Measurements from ENCODE around the gene TYRP1. TPM values are rescaled to one million over a fixed set of nuclear protein-coding genes. Genes with fewer than 3 reads are reported as not detected.

TYRP1 gene
- total and polyA plus RNA-seq, 4 experiments from 2014 or later: not detected

DNA sequence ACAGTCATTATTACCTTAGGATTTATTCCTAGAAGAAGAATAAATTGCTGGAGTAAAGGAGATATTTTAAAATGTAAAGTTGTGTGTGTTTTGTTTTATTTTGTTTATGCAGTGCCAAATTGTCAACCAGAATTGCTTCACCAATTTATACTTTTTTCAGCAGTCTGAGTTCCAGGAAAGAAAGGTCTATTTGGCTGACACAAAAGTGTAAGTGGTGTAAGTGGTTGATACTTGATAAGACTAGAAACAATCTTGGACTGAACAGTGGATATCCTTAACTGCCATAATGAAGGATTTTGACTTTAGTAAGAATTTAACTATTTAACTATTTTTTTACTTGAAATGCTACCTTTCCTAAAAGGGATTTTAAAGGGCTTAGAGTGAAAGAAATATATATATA is 37.7 kb downstream of the TYRP1 start:
- intact Hi-C loops (cut with micrococcal nuclease): no loop called here
- H3K4me3 ChIP-seq (ENCODE audit: low read length in 2 of 2): no peak overlapping the region
- Mint-ChIP-seq H3K36me3 (no peaks in the 10 kb centered on the region), H3K4me3 (no peak overlapping the region), H3K27me3 (no peaks in the 10 kb centered on the region), H3K4me1 (no peaks in the 10 kb centered on the region), H3K9me3 (peaks cover 3 to 27% (median 12%) of the 10 kb centered on the region in 8 donors), H3K27ac (no peak overlapping the region)
- H3K9me3 ChIP-seq (ENCODE audit: control insufficient read depth in 1 of 2, low read length in 2 of 2): peaks cover 0 to 2% of the 10 kb centered on the region in 2 donors
- ChIA-PET POLR2A (ENCODE audit: partially characterized antibody) (no interaction called here), CTCF (ENCODE audit: partially characterized antibody) (no interaction called here)
- H3K4me1 ChIP-seq (ENCODE audit: insufficient read depth, low read length): no peaks in the 10 kb centered on the region
- no peaks in the 10 kb centered on the region for H3K27me3 ChIP-seq (ENCODE audit: insufficient read depth, low read length)
- DNase-seq: no peak
- H3K27ac ChIP-seq (ENCODE audit: low read depth, low read length): no peak overlapping the region
- no peaks in the 10 kb centered on the region for H3K36me3 ChIP-seq (ENCODE audit: insufficient read depth, low read length)

DNA sequence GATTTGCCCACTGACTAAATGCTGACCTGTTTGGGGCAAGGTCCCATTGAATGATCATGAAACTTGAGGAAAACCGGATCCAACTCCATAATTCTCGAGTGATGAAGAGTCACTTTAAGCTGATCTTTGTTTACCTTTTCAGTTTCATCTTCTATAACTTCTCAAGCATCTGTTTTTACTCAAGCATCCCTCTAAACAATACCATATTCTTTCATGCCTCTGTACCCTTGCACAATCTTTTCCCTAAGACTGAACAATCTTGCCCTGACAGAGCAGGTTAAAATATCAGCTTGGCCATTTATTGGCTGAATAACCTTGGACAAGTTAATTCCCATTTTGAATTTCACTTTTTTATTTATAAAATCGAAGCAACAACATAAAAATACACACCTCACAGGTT is 39.8 kb downstream of the TYRP1 start:
- Histone ChIP-seq H3K27me3 (ENCODE audit: insufficient read depth, low read length) (no peaks in the 10 kb centered on the region), H3K4me3 (ENCODE audit: low read length in 2 of 2) (no peak overlapping the region), H3K4me1 (ENCODE audit: insufficient read depth, low read length) (no peaks in the 10 kb centered on the region), H3K36me3 (ENCODE audit: insufficient read depth, low read length) (no peaks in the 10 kb centered on the region), H3K9me3 (ENCODE audit: control insufficient read depth in 1 of 2, low read length in 2 of 2) (peaks cover 0 to 7% of the 10 kb centered on the region in 2 donors), H3K27ac (ENCODE audit: low read depth, low read length) (no peak overlapping the region)
- peaks cover 3 to 25% (median 12%) of the 10 kb centered on the region in 8 donors for H3K9me3 Mint-ChIP-seq
- no peak overlapping the region for H3K27ac Mint-ChIP-seq
- H3K4me1 Mint-ChIP-seq: no peaks in the 10 kb centered on the region
- H3K4me3 Mint-ChIP-seq: no peak overlapping the region
- ChIA-PET CTCF (ENCODE audit: partially characterized antibody) (no interaction called here), POLR2A (ENCODE audit: partially characterized antibody) (no interaction called here)
- no peaks in the 10 kb centered on the region for H3K36me3 Mint-ChIP-seq
- DNase-seq: no peak
- no peaks in the 10 kb centered on the region for H3K27me3 Mint-ChIP-seq
- intact Hi-C loops (cut with micrococcal nuclease): no loop called here

DNA sequence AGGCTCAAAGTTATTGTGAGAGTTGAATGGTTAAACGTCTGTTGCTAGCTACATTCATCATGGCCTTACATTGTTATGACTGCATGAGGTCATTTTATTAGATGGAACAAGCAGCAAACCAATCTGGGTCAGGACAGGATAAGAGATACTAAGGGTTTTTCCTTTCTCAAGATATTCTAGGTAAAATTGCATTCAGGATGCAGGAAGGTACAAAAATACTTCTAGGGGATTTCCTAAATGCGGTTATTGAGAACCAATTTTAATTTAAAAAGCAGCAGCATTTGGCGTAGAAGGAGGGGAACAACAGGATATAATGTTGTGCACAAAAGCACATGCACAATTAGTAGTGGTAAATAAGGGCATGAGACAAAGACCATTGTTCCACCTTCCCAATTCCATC is 42.5 kb downstream of the TYRP1 start:
- DNase-seq: no peak
- Mint-ChIP-seq H3K27ac (no peak overlapping the region), H3K4me1 (no peaks in the 10 kb centered on the region), H3K4me3 (no peak overlapping the region), H3K9me3 (peaks cover 3 to 28% (median 14%) of the 10 kb centered on the region in 8 donors), H3K36me3 (no peaks in the 10 kb centered on the region), H3K27me3 (no peaks in the 10 kb centered on the region)
- ChIA-PET POLR2A (ENCODE audit: partially characterized antibody) (no interaction called here), CTCF (ENCODE audit: partially characterized antibody) (no interaction called here)
- Histone ChIP-seq H3K4me1 (ENCODE audit: insufficient read depth, low read length) (no peaks in the 10 kb centered on the region), H3K4me3 (ENCODE audit: low read length in 2 of 2) (no peak overlapping the region), H3K27me3 (ENCODE audit: insufficient read depth, low read length) (no peaks in the 10 kb centered on the region), H3K9me3 (ENCODE audit: control insufficient read depth in 1 of 2, low read length in 2 of 2) (peaks cover 0 to 7% of the 10 kb centered on the region in 2 donors), H3K36me3 (ENCODE audit: insufficient read depth, low read length) (no peaks in the 10 kb centered on the region), H3K27ac (ENCODE audit: low read depth, low read length) (no peak overlapping the region)
- intact Hi-C loops (cut with micrococcal nuclease): loop anchor here (2.0 kb wide), 1 partner anchor 13 kb away; no protein-coding TSS in a partner anchor

DNA sequence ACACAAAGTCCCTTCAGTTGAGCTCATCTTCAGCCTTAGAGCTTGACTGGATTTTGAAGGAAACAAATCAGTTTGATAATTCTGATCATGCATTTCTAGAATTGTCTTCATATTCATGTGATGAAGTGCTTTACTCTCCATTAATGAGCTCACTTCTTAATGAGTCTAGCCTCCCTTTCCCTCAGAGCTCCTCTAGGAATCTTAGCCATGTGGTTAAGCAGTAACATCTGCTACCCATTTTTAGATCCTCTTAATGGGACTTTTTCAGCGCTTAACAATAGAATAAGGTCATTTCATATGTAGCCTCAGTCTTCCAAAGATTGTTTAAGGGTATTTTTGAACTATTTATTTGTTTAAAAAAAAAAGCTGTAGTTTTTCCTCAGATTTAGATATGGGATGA is 44.7 kb downstream of the TYRP1 start:
- H3K27me3 ChIP-seq (ENCODE audit: insufficient read depth, low read length): no peaks in the 10 kb centered on the region
- Mint-ChIP-seq H3K4me1 (no peaks in the 10 kb centered on the region), H3K9me3 (peaks cover 3 to 28% (median 17%) of the 10 kb centered on the region in 8 donors), H3K27ac (no peak overlapping the region), H3K27me3 (no peaks in the 10 kb centered on the region), H3K4me3 (no peak overlapping the region), H3K36me3 (peaks cover 0 to 2% of the 10 kb centered on the region in 2 donors)
- CTCF ChIA-PET (ENCODE audit: partially characterized antibody): no interaction called here
- intact Hi-C loops (cut with micrococcal nuclease): no loop called here
- peaks cover 0 to 7% of the 10 kb centered on the region in 2 donors for H3K9me3 ChIP-seq (ENCODE audit: control insufficient read depth in 1 of 2, low read length in 2 of 2)
- H3K4me3 ChIP-seq (ENCODE audit: low read length in 2 of 2): no peak overlapping the region
- no peaks in the 10 kb centered on the region for H3K36me3 ChIP-seq (ENCODE audit: insufficient read depth, low read length)
- H3K4me1 ChIP-seq (ENCODE audit: insufficient read depth, low read length): no peaks in the 10 kb centered on the region
- H3K27ac ChIP-seq (ENCODE audit: low read depth, low read length): no peak overlapping the region
- no peak for DNase-seq
- POLR2A ChIA-PET (ENCODE audit: partially characterized antibody): no interaction called here

DNA sequence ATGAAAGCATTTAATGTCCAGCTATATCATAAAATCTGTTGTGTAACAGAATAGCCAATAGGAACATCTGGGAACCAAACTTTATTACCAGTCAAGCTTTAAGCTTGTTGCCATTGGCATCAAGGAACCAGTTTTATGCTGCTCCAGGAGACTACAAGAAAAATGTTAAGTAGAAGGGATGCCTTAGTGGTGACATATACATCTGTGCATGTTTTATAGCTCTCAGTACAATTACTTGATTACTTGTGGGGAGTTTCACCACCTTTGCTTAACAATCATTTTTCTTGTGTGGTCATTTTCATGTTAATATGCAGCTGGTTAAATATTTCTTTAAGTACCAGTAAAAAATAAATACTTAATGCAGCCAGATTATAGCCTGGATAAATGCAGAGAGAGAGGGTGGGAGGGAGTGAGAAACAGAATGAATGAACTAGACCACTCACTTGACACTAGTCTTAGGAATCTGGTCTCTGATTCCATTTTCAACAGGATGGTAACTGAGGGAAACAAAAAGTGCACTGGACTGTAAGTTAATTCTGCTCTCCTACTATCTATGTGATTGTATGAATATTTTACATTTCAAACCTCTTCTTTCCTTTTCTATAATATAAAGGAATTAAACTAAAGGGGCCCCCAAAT is 45.9 kb downstream of the TYRP1 start:
- H3K4me3 Mint-ChIP-seq: no peak overlapping the region
- H3K4me1 Mint-ChIP-seq: no peaks in the 10 kb centered on the region
- peaks cover 0 to 7% of the 10 kb centered on the region in 2 donors for H3K9me3 ChIP-seq (ENCODE audit: control insufficient read depth in 1 of 2, low read length in 2 of 2)
- H3K4me3 ChIP-seq (ENCODE audit: low read length in 2 of 2): no peak overlapping the region
- POLR2A ChIA-PET (ENCODE audit: partially characterized antibody): no interaction called here
- H3K36me3 Mint-ChIP-seq: peaks cover 0 to 2% of the 10 kb centered on the region in 2 donors
- H3K9me3 Mint-ChIP-seq: peaks cover 0 to 35% (median 12%) of the 10 kb centered on the region in 8 donors
- H3K27me3 Mint-ChIP-seq: no peaks in the 10 kb centered on the region
- CTCF ChIA-PET (ENCODE audit: partially characterized antibody): no interaction called here
- no peaks in the 10 kb centered on the region for H3K36me3 ChIP-seq (ENCODE audit: insufficient read depth, low read length)
- intact Hi-C loops (cut with micrococcal nuclease): no loop called here
- DNase-seq: no peak
- no peaks in the 10 kb centered on the region for H3K4me1 ChIP-seq (ENCODE audit: insufficient read depth, low read length)
- no peaks in the 10 kb centered on the region for H3K27me3 ChIP-seq (ENCODE audit: insufficient read depth, low read length)
- no peak overlapping the region for H3K27ac ChIP-seq (ENCODE audit: low read depth, low read length)
- no peak overlapping the region for H3K27ac Mint-ChIP-seq

DNA sequence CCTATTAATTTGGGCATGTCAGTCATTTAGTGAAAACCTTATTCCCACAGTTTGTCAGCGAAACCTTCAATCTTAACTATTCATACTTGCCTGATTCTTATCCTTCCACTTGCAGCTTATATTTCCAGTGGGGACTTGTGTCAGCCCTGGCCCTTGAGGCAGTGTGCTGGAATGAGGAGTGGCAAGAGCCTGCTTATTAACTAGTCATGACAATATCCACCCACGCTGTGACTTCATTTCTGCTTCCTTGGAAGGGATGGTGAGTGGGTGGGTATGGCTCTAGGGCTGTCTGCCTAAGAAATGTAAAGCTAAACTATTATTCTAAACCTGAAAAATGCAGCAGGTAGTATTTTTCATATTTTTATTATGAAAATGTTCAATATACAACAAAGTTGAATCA is 47.7 kb downstream of the TYRP1 start:
- Histone ChIP-seq H3K27ac (ENCODE audit: low read depth, low read length) (no peak overlapping the region), H3K4me3 (ENCODE audit: low read length in 2 of 2) (no peak overlapping the region), H3K36me3 (ENCODE audit: insufficient read depth, low read length) (no peaks in the 10 kb centered on the region), H3K27me3 (ENCODE audit: insufficient read depth, low read length) (no peaks in the 10 kb centered on the region), H3K4me1 (ENCODE audit: insufficient read depth, low read length) (no peaks in the 10 kb centered on the region), H3K9me3 (ENCODE audit: control insufficient read depth in 1 of 2, low read length in 2 of 2) (peaks cover 0 to 4% of the 10 kb centered on the region in 2 donors)
- Mint-ChIP-seq H3K27me3 (no peaks in the 10 kb centered on the region), H3K4me1 (no peaks in the 10 kb centered on the region), H3K27ac (no peak overlapping the region), H3K4me3 (no peak overlapping the region), H3K9me3 (peaks cover 3 to 45% (median 16%) of the 10 kb centered on the region in 8 donors), H3K36me3 (peaks cover 0 to 2% of the 10 kb centered on the region in 2 donors)
- ChIA-PET POLR2A (ENCODE audit: partially characterized antibody) (no interaction called here), CTCF (ENCODE audit: partially characterized antibody) (no interaction called here)
- intact Hi-C loops (cut with micrococcal nuclease): no loop called here
- DNase-seq: no peak

DNA sequence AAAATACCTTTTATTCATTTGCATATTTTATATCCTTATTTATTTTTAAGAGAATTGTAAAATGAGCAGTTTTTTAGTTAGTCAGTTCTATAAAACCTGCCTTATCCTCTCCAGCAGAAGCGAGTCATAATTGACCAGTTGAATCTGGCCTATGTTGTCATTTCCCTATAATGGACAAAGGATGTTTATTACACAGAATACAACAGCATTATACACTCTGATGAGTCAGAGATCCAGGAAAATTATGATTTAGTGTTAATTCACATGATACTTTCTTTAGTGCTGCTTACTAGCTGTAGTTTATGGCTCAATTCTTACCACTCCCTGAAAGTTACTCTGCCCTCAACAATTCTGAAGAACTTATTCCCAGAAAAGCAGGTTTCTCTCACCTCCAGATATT is 54.8 kb downstream of the TYRP1 start:
- Histone ChIP-seq H3K9me3 (ENCODE audit: control insufficient read depth in 1 of 2, low read length in 2 of 2) (no peaks in the 10 kb centered on the region), H3K4me3 (ENCODE audit: low read length in 2 of 2) (no peak overlapping the region), H3K27me3 (ENCODE audit: insufficient read depth, low read length) (no peaks in the 10 kb centered on the region), H3K36me3 (ENCODE audit: insufficient read depth, low read length) (no peaks in the 10 kb centered on the region), H3K27ac (ENCODE audit: low read depth, low read length) (no peak overlapping the region), H3K4me1 (ENCODE audit: insufficient read depth, low read length) (no peaks in the 10 kb centered on the region)
- no peak overlapping the region for H3K27ac Mint-ChIP-seq
- peaks cover 3 to 44% (median 19%) of the 10 kb centered on the region in 8 donors for H3K9me3 Mint-ChIP-seq
- H3K4me1 Mint-ChIP-seq: no peaks in the 10 kb centered on the region
- H3K27me3 Mint-ChIP-seq: no peaks in the 10 kb centered on the region
- ChIA-PET POLR2A (ENCODE audit: partially characterized antibody) (no interaction called here), CTCF (ENCODE audit: partially characterized antibody) (no interaction called here)
- intact Hi-C loops (cut with micrococcal nuclease): loop anchor here (2.0 kb wide), 1 partner anchor 13 kb away; no protein-coding TSS in a partner anchor
- no peak overlapping the region for H3K4me3 Mint-ChIP-seq
- no peak for DNase-seq
- H3K36me3 Mint-ChIP-seq: no peaks in the 10 kb centered on the region
